ENCODE results near the gene MCF2L. TPM values are rescaled to one million over a fixed set of nuclear protein-coding genes. Genes with fewer than 3 reads are reported as not detected.

Gene MCF2L
- total RNA-seq, 1 donor from 2014 or later, result 40.4 TPM

DNA sequence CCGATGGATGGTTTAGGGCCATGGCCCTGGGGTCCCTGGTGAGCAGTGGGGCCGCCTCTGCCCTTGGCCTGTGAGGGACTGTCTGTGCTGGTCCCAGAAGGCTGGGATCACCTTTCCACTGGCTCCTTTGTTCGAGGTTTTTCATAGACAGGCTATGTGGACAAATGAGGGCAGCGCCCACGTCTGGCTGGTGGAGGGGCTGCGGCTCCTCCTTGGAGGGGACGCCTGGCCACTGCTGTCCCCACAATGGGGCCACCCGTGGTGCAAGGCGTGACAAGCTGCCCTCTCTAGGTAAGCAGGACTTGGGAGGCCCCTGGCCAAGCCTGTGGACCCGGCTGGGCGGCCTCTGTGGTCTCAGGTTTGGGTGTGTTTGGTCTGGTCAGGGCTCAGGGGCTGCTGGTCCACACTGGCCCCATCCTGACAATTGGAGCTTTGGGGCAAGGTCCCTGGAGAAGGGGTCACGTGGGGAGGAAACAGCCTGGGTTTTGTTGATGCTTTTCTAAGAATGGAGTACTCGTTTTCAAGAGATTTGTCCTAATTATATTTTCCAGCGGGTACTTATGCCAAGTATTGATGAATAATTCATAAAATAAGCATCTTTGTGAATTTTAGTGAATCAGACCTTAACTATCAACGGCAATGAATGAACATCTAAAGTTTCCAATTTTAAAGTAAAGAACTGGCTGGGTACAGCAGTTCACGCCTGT is 33.3 kb downstream of the MCF2L start:
- H3K27me3 Mint-ChIP-seq (ENCODE audit: insufficient read depth, low read depth), result peaks cover 11% of the 10 kb centered on the region
- H3K36me3 Mint-ChIP-seq, result peaks cover 11% of the 10 kb centered on the region
- Histone ChIP-seq H3K36me3 (no peaks in the 10 kb centered on the region), H4K20me1 (ENCODE audit: low read depth) (peaks cover 56% of the 10 kb centered on the region), H3K4me3 (no peak overlapping the region), H3K4me1 (peaks cover 23% of the 10 kb centered on the region), H3K27ac (no peak overlapping the region), H3K79me2 (ENCODE audit: low read depth) (peaks cover 20% of the 10 kb centered on the region), H2AFZ (replicated peaks) (no peak overlapping the region), H3K9ac (no peak overlapping the region), H3K4me2 (peak overlapping the region; percentile 68), H3K27me3 (no peaks in the 10 kb centered on the region), H3K9me3 (ENCODE audit: low read depth) (no peaks in the 10 kb centered on the region), H3F3A (ENCODE audit: low read depth) (peaks cover 17% of the 10 kb centered on the region)
- peaks cover 49% of the 10 kb centered on the region for H3K4me1 Mint-ChIP-seq
- TF ChIP-seq EZH2 (IDR thresholded peaks at IDR 0.05), result no peak
- TF ChIP-seq, protein P1, sequence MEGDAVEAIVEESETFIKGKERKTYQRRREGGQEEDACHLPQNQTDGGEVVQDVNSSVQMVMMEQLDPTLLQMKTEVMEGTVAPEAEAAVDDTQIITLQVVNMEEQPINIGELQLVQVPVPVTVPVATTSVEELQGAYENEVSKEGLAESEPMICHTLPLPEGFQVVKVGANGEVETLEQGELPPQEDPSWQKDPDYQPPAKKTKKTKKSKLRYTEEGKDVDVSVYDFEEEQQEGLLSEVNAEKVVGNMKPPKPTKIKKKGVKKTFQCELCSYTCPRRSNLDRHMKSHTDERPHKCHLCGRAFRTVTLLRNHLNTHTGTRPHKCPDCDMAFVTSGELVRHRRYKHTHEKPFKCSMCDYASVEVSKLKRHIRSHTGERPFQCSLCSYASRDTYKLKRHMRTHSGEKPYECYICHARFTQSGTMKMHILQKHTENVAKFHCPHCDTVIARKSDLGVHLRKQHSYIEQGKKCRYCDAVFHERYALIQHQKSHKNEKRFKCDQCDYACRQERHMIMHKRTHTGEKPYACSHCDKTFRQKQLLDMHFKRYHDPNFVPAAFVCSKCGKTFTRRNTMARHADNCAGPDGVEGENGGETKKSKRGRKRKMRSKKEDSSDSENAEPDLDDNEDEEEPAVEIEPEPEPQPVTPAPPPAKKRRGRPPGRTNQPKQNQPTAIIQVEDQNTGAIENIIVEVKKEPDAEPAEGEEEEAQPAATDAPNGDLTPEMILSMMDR (IDR thresholded peaks at IDR 0.05), result peak; percentile 64
- DNase-seq (ENCODE audit: low spot score), result peak; percentile 89
- H3K27ac Mint-ChIP-seq, result peak overlapping the region; percentile 69
- peak overlapping the region; percentile 62 for H3K4me3 Mint-ChIP-seq
- no peaks in the 10 kb centered on the region for H3K9me3 Mint-ChIP-seq

DNA sequence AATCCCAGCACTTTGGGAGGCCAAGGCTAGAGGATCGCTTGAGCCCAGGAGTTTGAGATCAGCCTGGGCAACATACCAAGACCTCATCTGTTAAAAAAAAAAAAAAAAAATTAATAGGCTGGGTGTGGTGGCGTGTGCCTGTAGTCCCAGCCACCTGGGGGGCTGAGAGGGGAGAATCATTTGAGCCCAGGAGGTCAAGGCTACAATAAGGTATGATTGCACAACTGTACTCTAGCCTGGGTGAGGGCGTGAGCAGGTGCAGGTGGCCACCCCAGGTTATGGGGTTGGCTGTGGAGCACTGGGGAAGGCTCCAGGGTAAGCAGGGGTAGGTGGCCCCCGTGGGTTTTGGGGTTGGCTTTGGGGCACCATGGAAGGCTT is 33.9 kb downstream of the MCF2L start:
- no peaks in the 10 kb centered on the region for H3K36me3 ChIP-seq
- H3K27ac ChIP-seq, result no peak overlapping the region
- TF ChIP-seq, protein P1 (IDR thresholded peaks at IDR 0.05), result no peak
- TF ChIP-seq EZH2phosphoT487 (IDR thresholded peaks at IDR 0.05) (no peak), EZH2 (IDR thresholded peaks at IDR 0.05) (no peak)
- H3K9ac ChIP-seq, result no peak overlapping the region
- Mint-ChIP-seq H3K4me1 (peaks cover 49% of the 10 kb centered on the region), H3K36me3 (peaks cover 11% of the 10 kb centered on the region), H3K4me3 (no peak overlapping the region), H3K27me3 (ENCODE audit: insufficient read depth, low read depth) (peaks cover 11% of the 10 kb centered on the region), H3K9me3 (peaks cover 2% of the 10 kb centered on the region), H3K27ac (no peak overlapping the region)
- peaks cover 23% of the 10 kb centered on the region for H3K4me1 ChIP-seq
- no peak overlapping the region for H2AFZ ChIP-seq (replicated peaks)
- H3K4me3 ChIP-seq, result no peak overlapping the region
- H3K4me2 ChIP-seq, result no peak overlapping the region
- peaks cover 20% of the 10 kb centered on the region for H3K79me2 ChIP-seq (ENCODE audit: low read depth)
- DNase-seq (ENCODE audit: low spot score), result no peak
- H3K27me3 ChIP-seq, result no peaks in the 10 kb centered on the region
- peaks cover 52% of the 10 kb centered on the region for H4K20me1 ChIP-seq (ENCODE audit: low read depth)
- peaks cover 17% of the 10 kb centered on the region for H3F3A ChIP-seq (ENCODE audit: low read depth)
- H3K9me3 ChIP-seq (ENCODE audit: low read depth), result no peaks in the 10 kb centered on the region

DNA sequence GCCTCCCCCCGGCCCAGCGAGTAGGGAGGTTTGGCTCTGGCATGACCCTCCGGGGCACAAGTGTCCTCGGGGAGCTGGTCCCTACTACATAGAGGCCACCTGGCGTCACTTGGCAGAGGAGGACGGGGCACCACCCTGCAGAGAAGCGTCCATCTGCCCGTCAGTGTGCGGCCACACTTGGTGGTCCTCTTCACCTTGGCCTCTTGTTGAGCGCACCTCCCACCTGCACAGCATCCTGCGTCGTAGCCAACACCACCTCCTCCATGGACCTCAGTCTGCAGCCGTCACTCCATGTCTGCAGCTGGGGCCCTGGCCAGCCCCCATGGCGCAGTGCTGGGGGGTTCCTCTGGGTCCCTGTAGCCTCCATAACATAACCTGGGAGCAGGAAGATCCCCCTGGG is 35.1 kb downstream of the MCF2L start:
- TF ChIP-seq, protein P1 (IDR thresholded peaks at IDR 0.05), result no peak
- TF ChIP-seq EZH2 (IDR thresholded peaks at IDR 0.05) (no peak), EZH2phosphoT487 (IDR thresholded peaks at IDR 0.05) (no peak)
- Histone ChIP-seq H3K9me3 (ENCODE audit: low read depth) (no peaks in the 10 kb centered on the region), H3K79me2 (ENCODE audit: low read depth) (peaks cover 20% of the 10 kb centered on the region), H3K4me2 (no peak overlapping the region), H3K9ac (no peak overlapping the region), H3K4me1 (peaks cover 23% of the 10 kb centered on the region), H4K20me1 (ENCODE audit: low read depth) (peaks cover 44% of the 10 kb centered on the region), H3K27ac (no peak overlapping the region), H3K36me3 (no peaks in the 10 kb centered on the region), H3F3A (ENCODE audit: low read depth) (peaks cover 17% of the 10 kb centered on the region), H2AFZ (replicated peaks) (no peak overlapping the region), H3K27me3 (no peaks in the 10 kb centered on the region), H3K4me3 (no peak overlapping the region)
- Mint-ChIP-seq H3K27ac (no peak overlapping the region), H3K36me3 (peaks cover 16% of the 10 kb centered on the region), H3K4me1 (peaks cover 42% of the 10 kb centered on the region), H3K27me3 (ENCODE audit: insufficient read depth, low read depth) (peaks cover 6% of the 10 kb centered on the region), H3K4me3 (no peak overlapping the region), H3K9me3 (peaks cover 7% of the 10 kb centered on the region)
- no peak for DNase-seq (ENCODE audit: low spot score)
